ENCODE measurements around the gene DIPK1B.
"Not testable (repeated sequence)": the region's sequence is repeated elsewhere in the genome, so short reads cannot be mapped to it uniquely, and the experiment has no call there.

Gene DIPK1B

GRCh38 chr9:136755302-136756133 lies 43.1 kb downstream of the DIPK1B start:
- DNase-seq, result not testable (repeated sequence)

DNA sequence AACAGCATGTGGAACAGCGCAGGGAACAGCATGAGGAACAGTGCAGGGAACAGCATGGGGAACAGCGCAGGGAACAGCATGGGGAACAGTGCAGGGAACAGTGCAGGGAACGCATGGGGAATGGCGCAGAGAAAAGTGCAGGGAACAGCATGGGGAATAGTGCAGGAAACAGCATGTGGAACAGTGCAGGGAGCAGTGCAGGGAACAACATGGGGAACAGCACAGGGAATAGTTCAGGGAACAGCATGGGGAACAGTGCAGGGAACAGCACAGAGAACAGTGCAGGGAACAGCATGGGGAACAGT lies 43.7 kb downstream of the DIPK1B start:
- no peak for DNase-seq

DNA sequence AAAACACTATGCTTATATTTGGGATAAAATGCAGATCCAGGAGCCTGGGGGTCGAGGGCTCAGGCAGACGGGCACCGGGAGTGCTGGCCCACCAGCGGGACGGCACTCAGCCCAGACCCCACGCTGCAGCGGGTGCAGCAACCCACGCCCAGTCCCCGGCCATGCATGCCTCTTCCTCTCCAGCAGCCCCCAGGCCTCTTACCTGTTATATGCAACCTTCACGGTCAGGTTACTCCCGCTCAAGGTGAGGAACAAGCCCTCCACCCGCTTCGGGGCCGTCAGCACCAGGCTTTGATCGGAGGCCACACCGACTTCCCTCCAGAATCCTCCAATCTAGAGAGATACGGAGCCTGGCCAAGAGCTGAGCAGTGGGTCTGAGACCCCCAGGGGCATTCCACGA lies 44.5 kb downstream of the DIPK1B start:
- no peak for DNase-seq

- DNase-seq, result no peak
Observed at GRCh38 chr9:136757328-136757727, 45.0 kb downstream of the DIPK1B start.

DNA sequence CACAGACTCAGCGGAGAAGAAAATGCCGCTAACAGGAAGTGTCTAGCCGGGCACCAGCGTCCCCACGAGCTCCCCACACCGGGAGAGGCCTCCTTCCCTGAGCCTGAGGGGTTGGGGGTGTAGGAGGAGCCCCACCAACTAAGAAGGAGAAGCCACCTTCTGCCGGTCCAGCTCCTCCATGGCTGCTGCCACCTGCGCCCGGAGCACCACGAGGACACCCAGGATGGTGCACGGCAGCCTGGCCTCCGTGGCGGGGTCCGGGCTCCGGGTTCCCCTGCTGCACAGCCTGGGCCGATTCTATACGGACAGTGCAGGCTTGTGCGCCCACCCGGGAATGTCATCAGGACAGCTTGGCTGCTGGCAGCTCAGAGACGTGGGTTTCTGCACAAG lies 45.4 kb downstream of the DIPK1B start:
- DNase-seq, result no peak

GRCh38 chr9:136759001-136759400 lies 46.6 kb downstream of the DIPK1B start:
- no peak for DNase-seq

GRCh38 chr9:136759436-136760325 lies 47.3 kb downstream of the DIPK1B start:
- DNase-seq, result no peak

DNA sequence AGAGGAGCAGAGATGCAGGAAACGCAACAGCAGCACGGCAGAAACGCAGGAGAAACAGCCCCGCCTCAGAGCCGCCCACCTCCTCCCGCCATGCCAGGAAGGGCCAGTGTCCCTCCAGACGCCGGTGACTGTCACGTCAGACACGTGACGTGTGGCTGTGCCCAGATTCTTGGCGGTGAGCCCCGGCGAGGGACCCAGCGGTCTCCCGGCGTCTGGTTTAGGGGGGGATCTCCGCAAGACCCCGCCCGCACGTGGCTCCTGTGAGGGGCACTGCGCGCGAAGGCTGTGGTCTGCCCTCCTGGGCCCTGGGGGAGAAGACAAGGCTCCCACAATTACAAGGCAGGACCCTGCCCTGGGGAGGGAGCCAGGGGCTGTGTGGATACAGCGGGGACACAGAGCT lies 48.1 kb downstream of the DIPK1B start:
- no peak for DNase-seq

DNA sequence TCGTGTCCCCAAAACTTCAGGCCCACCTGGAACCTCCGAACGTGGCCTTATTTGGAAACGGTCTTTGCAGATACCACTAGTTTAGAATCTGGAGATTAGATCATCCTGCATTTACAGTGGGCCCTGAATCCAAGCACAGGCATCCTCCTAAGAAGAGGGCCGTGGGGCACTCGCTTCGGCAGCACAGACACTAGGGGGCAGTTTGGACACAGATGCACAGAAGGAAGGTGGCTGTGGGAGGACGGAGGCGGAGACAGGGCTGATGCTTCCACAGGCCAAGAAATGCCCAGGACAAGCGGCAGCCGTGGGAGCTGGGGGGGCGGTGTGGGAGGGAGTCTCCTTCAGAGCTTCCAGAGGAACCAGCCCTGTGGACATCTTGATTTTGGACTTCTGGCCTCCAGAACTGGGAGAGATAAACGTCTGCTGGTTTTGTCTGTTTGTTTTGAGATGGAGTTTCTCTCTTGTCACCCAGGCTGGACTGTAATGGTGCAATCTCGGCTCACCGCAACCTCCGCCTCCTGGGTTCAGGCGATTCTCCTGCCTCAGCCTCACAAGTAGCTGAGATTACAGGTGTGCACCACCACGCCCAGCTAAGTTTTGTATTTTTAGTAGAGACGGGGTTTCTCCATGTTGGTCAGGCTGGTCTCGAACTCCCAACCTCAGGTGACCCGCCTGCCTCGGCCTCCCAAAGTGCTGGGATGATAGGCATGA lies 48.6 kb downstream of the DIPK1B start:
- not testable (repeated sequence) for DNase-seq

- no peak for DNase-seq
Observed at GRCh38 chr9:136761545-136761981, 49.2 kb downstream of the DIPK1B start.

DNA sequence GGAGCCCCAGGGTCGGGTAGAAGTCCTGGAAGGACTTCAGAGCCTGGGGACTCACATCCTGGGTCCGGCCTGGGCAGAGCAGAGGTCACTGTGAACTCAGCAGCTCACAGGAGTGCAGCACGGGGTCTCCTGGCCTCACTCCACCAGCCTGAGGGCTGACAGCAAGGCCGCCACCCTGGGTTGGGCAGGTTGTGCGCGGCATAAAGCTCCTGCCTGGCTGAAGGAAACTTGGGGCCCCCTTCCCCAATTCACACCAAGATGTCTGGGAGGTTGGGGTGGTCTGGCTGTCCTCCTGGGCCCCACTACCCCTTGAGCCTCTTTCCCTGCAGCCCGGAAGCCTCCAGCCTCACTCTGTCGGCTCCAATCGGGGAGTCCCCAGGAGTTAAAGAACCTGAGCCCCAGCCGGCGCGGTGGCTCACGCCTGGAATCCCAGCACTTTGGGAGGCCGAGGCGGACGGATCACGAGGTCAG lies 49.9 kb downstream of the DIPK1B start:
- DNase-seq, result no peak

- DNase-seq, result no peak
Observed at GRCh38 chr9:136762915-136763648, 50.7 kb downstream of the DIPK1B start.

DNA sequence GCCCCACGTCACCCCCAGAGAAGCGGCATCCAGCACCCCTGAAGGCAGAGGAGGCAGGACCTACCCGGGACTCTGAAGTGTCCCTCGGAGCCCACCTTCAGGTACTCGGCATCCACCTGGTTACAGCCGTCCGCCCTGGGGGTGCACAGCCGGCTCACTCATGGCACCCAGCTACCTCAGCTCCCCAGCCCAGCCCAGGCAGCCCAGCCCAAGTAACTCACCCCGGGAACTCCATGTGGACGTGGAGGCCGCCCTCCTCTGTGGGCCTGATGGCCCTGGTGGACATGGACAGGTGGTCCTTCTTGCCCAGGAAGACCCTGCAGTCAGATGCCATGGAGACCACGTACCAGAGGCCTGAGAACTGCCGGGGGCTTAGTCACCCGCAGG lies 51.3 kb downstream of the DIPK1B start:
- no peak for DNase-seq

DNA sequence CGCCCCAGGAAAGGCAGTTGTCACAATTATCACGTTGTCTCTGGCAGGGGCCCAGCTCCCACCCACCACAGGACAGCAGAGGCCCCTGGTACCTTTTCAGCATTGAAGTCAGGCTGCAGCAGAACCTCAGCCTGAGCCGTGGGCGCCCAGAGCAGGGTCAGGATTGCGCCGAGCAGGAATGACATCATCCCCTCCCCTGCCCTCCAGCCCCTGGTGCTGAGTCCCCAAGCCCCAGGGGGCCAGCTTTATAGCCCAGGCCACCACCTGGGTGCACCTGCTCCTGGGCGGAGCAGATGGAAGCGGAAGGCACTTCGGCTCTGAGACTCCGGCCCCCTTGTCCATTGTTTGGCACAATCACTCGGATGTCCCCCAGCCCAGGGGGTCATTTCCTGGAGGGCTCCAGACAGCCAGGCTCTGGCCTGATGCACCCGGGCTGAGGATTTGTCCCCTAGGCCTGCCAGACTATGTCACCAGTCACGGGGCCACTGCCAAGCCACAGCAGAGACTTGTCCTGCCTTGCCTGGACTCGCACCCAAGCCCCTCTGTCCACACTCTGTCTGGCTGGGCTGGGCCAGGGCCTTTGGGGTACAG lies 52.0 kb downstream of the DIPK1B start, which contains the start of gene LCN15:
Gene LCN15, minus strand, starts transcription at position 218 of the 591 bp plus-strand sequence. Its CDS starts 30 bp downstream, at position 188.
- peak; percentile 74 for DNase-seq

DNA sequence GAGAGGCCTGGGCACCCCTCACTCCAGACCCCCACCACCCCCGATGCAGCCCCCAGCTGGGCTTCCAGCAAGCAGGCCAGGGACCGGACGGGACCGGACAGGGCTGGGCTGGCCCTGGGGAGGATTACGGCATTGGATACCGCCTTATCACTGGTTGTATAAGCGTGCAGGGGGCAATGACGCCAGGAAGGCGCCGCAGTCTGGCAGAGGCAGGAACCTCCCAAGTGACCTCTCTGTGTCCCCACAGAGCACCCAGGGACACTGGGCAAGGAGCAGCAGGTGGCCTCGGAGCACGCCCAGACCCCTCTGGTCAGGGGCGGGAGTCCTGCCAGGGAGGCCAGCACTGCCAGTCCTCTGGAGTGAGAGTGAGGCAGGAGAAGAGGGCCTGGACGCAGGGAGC lies 52.7 kb downstream of the DIPK1B start:
- no peak for DNase-seq

- not testable (repeated sequence) for DNase-seq
Observed at GRCh38 chr9:136765745-136766409, 53.5 kb downstream of the DIPK1B start.

- DNase-seq, result peak; percentile 30
Observed at GRCh38 chr9:136766410-136767120, 54.2 kb downstream of the DIPK1B start.

DNA sequence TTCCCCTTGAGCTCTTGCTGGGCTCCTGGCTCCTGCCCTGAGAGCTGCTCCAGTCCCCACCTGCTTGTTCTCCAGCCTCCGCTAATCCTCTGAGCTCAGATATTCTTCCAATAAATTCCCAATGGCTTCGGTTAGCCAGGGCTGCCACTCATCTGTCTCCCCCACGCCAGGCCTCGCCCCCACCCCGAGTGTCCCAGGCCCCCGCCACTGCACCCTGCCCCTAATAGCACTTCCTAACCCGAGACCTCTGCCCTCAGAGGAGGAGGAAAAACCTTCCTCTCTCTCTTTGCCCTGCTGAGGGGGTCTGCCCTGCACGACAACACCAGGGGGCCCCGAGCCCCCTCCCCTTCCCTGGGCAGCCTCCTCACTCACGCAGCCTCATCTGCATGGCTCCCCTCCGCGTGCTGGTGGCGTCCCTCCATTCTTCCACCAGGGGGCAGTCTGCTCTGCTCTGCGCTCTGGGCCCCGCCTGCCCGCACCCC lies 57.4 kb downstream of the DIPK1B start:
- DNase-seq, result no peak

DNA sequence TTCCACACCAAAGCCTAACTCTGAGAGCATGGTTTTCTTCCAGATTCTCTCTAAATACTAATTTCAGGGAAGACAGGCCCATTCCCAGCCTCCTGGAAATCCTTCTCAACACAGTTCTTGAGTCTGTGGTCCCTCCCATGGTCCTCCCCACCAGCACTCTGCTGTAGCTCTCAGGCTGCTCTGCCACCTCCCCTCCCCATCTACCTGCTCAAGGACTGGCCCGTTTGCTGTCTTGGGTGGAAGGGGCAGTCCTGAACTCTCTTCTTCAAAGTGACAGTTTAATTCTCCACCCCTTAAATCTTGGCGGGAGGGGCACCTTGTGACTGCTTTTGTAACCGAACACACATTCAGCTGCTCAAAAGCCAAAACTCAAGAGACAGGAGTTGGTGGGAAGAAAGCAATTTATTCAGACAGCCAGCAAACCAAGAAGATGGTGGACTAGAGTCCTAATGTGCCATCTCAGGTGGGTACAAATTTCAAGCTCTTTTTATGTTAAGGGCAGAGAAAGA lies 59.6 kb downstream of the DIPK1B start:
- DNase-seq, result no peak

DNA sequence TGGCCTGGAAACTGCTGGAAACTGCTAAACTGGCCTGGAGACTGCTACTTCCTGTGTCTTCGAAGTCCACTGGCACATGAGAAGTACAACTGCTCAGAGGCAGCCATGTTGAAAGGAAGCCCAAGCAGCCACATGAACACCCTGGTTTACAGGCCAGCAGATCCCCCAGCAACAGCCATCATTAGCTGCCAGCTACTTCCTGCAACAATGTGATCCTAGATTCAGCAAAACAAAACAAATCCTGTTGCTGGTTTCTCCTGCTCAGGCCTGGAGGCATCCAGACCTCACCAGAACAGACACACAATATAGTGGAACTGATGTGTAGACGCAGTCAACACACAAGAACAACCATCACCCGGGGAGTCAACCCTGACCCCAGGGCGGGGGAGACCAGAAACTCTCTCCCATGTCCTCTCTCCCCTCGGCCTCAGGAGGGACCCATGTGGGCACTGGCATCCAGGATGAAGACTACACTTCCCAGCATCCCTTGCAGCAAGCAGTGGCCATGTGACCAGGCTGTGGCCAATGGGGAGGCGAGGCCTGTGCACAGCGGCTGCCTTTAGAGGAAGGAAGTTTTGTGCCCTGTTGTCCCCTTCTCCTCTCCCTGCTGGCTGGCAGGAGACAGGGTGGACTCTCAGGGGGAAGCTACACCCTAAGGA lies 61.1 kb downstream of the DIPK1B start:
- no peak for DNase-seq

Data from NCI-H2107 (cell line).